CD14-positive monocyte (primary cell): Measurements from ENCODE around the gene FGD1. TPM values are rescaled to one million over a fixed set of nuclear protein-coding genes. Genes with fewer than 3 reads are reported as not detected.

Source experiments
- DNase-seq, 3 donors: peaks; one replicate each; pipeline ENCODE4 v3.0.0-alpha.2; 2011 to 2022
- H2AFZ ChIP-seq: 2 replicates; pipeline ENCODE4 v1.6.0; 2012; ENCODE audit warnings: mild to moderate bottlenecking, low read depth, low read length, inconsistent platforms; ENCODE audit not compliant: insufficient read depth, poor library complexity, severe bottlenecking
- H3K27ac ChIP-seq, 2 donors: 1 replicate in 1 of 2; 2 replicates in 1 of 2; pipeline ENCODE4 v1.5.1; 2012 to 2013; ENCODE audit warnings: low read length in 2 of 2, control low read depth in 1 of 2, inconsistent platforms in 1 of 2, low read depth in 1 of 2, mild to moderate bottlenecking in 1 of 2
- H3K27me3 ChIP-seq, 2 donors: one replicate each; pipeline versions ENCODE4 v1.6.0 to v1.6.1; 2011 to 2013; ENCODE audit warnings: low read length in 2 of 2; ENCODE audit not compliant: control insufficient read depth in 2 of 2, insufficient read depth in 2 of 2
- H3K36me3 ChIP-seq, 2 donors: replicated peaks in 1 of 2; 1 replicate in 1 of 2; 2 replicates in 1 of 2; pipeline versions ENCODE4 v1.5.1 to v1.6.1; 2012 to 2013; ENCODE audit warnings: low read length in 2 of 2, control low read depth in 1 of 2, inconsistent platforms in 1 of 2, mild to moderate bottlenecking in 1 of 2; ENCODE audit not compliant: insufficient read depth in 2 of 2, control insufficient read depth in 1 of 2
- H3K4me1 ChIP-seq, 2 donors: 1 replicate in 1 of 2; 2 replicates in 1 of 2; pipeline versions ENCODE4 v1.5.1 to v1.6.1; 2012 to 2013; ENCODE audit warnings: low read length in 2 of 2, control low read depth in 1 of 2, inconsistent platforms in 1 of 2, mild to moderate bottlenecking in 1 of 2, moderate library complexity in 1 of 2; ENCODE audit not compliant: insufficient read depth in 2 of 2, control insufficient read depth in 1 of 2
- H3K4me2 ChIP-seq: replicated peaks from 2 replicates; pipeline ENCODE3; 2012; ENCODE audit warnings: low read length, moderate library complexity, mild to moderate bottlenecking; ENCODE audit not compliant: poor library complexity, severe bottlenecking; ENCODE audit errors: extremely low read depth
- H3K4me3 ChIP-seq, 3 experiments: fragments of 200-600 bp in 1 of 3; sonication (generic) in 1 of 3; replicated peaks in 1 of 3; 1 replicate in 2 of 3; 2 replicates in 1 of 3; pipeline ENCODE4 v1.5.1; 2011 to 2013; ENCODE audit warnings: low read length in 3 of 3, mild to moderate bottlenecking in 3 of 3, control low read depth in 2 of 3, low read depth in 2 of 3, inconsistent platforms in 1 of 3, moderate library complexity in 1 of 3
- H3K79me2 ChIP-seq: 2 replicates; pipeline ENCODE4 v1.6.0; 2012; ENCODE audit warnings: mild to moderate bottlenecking, control low read depth, inconsistent platforms, low read length, moderate library complexity; ENCODE audit not compliant: insufficient read depth
- H3K9ac ChIP-seq: 2 replicates; pipeline ENCODE4 v1.6.0; 2017; ENCODE audit warnings: low read length, mild to moderate bottlenecking; ENCODE audit not compliant: insufficient read depth, poor library complexity, severe bottlenecking
- H3K9me3 ChIP-seq, 2 donors: replicated peaks in 1 of 2; 1 replicate in 1 of 2; 2 replicates in 1 of 2; pipeline versions ENCODE4 v1.5.1 to v1.6.1; 2012 to 2013; ENCODE audit warnings: low read length in 2 of 2, control low read depth in 1 of 2; ENCODE audit not compliant: control insufficient read depth in 1 of 2, insufficient read depth in 1 of 2
- H4K20me1 ChIP-seq: 2 replicates; pipeline ENCODE4 v1.6.0; 2012; ENCODE audit warnings: mild to moderate bottlenecking, low read length, control low read depth, moderate library complexity; ENCODE audit not compliant: insufficient read depth
- H3K27ac Mint-ChIP-seq, 7 donors: one replicate each; pipeline ENCODE4 v1.8.0; 2020; ENCODE audit warnings: mild to moderate bottlenecking in 7 of 7, mixed read lengths in 7 of 7, moderate library complexity in 6 of 7, inconsistent platforms in 2 of 7
- H3K27me3 Mint-ChIP-seq, 3 donors: one replicate each; pipeline ENCODE4 v1.8.0; 2021 to 2022; ENCODE audit warnings: low read depth in 3 of 3, mild to moderate bottlenecking in 3 of 3, mixed read lengths in 3 of 3, moderate library complexity in 3 of 3, inconsistent platforms in 1 of 3
- H3K36me3 Mint-ChIP-seq, 2 donors: one replicate each; pipeline ENCODE4 v1.8.0; 2020; ENCODE audit warnings: mixed read lengths in 2 of 2, inconsistent platforms in 1 of 2, mild to moderate bottlenecking in 1 of 2
- H3K4me1 Mint-ChIP-seq: one replicate; pipeline ENCODE4 v1.8.0; 2020; ENCODE audit warnings: mild to moderate bottlenecking, mixed read lengths
- H3K4me3 Mint-ChIP-seq, 2 donors: one replicate each; pipeline ENCODE4 v1.8.0; 2020; ENCODE audit warnings: mild to moderate bottlenecking in 2 of 2, mixed read lengths in 2 of 2, moderate library complexity in 1 of 2
- H3K9me3 Mint-ChIP-seq, 7 donors: one replicate each; pipeline ENCODE4 v1.8.0; 2020 to 2022; ENCODE audit warnings: mixed read lengths in 7 of 7, mild to moderate bottlenecking in 6 of 7, moderate library complexity in 6 of 7, inconsistent platforms in 2 of 7
- WGBS: methylation state at CpG from one replicate; pipeline ENCODE4 v1.1.5; 2013; ENCODE audit warnings: missing lambda C conversion rate; ENCODE audit not compliant: insufficient coverage; 5-methylcytosine and 5-hydroxymethylcytosine counted together
- intact Hi-C, 2 donors: fragments of 100-400 bp; cut with micrococcal nuclease; formaldehyde crosslinking; loops; one replicate each; pipeline versions ENCODE4 v1.15.0 to v1.15.1; 2023
- polyA plus RNA-seq, 3 donors: library from polyadenylated mRNA; depleted of rRNA in 1 of 3; unstranded in 2 of 3; stranded (reverse) in 1 of 3; fragments of 300-500 nt in 2 of 3; fragments of >200 nt in 1 of 3; fragmentation: Illumina TruSeq in 2 of 3; gene quantifications; 1 replicate in 2 of 3; 2 replicates in 1 of 3; pipeline ENCODE4 v1.2.3, GENCODE V29; 2012 to 2021
- TF ChIP-seq, protein P1 (sequence below): fragments of 200-600 bp; IDR thresholded peaks from one replicate; pipeline ENCODE4 v1.8.0; 2022; ENCODE audit warnings: antibody characterized with exemption, mild to moderate bottlenecking

FGD1 gene
- polyA plus RNA-seq, 3 donors, result 0.05 to 0.18 TPM; not detected in 1

GRCh38 chrX:54452920-54453319, 43.1 kb downstream of the FGD1 start:
- TF ChIP-seq, protein P1, sequence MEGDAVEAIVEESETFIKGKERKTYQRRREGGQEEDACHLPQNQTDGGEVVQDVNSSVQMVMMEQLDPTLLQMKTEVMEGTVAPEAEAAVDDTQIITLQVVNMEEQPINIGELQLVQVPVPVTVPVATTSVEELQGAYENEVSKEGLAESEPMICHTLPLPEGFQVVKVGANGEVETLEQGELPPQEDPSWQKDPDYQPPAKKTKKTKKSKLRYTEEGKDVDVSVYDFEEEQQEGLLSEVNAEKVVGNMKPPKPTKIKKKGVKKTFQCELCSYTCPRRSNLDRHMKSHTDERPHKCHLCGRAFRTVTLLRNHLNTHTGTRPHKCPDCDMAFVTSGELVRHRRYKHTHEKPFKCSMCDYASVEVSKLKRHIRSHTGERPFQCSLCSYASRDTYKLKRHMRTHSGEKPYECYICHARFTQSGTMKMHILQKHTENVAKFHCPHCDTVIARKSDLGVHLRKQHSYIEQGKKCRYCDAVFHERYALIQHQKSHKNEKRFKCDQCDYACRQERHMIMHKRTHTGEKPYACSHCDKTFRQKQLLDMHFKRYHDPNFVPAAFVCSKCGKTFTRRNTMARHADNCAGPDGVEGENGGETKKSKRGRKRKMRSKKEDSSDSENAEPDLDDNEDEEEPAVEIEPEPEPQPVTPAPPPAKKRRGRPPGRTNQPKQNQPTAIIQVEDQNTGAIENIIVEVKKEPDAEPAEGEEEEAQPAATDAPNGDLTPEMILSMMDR, result no peak
- H3K4me3 ChIP-seq, result no peak overlapping the region
- peaks cover 0 to 2% (median 0%) of the 10 kb centered on the region in 7 donors for H3K9me3 Mint-ChIP-seq
- DNase-seq, result no peak
- peaks cover 0 to 9% (median 3%) of the 10 kb centered on the region in 3 donors for H3K27me3 Mint-ChIP-seq
- no peaks in the 10 kb centered on the region for H4K20me1 ChIP-seq
- peak overlapping the region in 1 of 7 donors; percentile 3 for H3K27ac Mint-ChIP-seq
- WGBS, result no CpG with 5 or more reads among the region's 2 CpGs
- no peaks in the 10 kb centered on the region for H3K4me1 ChIP-seq
- no peak overlapping the region for H3K9ac ChIP-seq
- no peak overlapping the region for H3K4me2 ChIP-seq
- H3K4me1 Mint-ChIP-seq, result no peaks in the 10 kb centered on the region
- H3K9me3 ChIP-seq, result no peaks in the 10 kb centered on the region
- H3K79me2 ChIP-seq, result no peaks in the 10 kb centered on the region
- H2AFZ ChIP-seq, result no peak overlapping the region
- H3K27ac ChIP-seq, result no peak overlapping the region
- intact Hi-C loops, result no loop called here
- H3K27me3 ChIP-seq, result no peaks in the 10 kb centered on the region
- peaks cover 2 to 4% of the 10 kb centered on the region in 2 donors for H3K36me3 Mint-ChIP-seq
- H3K36me3 ChIP-seq, result no peaks in the 10 kb centered on the region
- H3K4me3 Mint-ChIP-seq, result no peak overlapping the region

DNA sequence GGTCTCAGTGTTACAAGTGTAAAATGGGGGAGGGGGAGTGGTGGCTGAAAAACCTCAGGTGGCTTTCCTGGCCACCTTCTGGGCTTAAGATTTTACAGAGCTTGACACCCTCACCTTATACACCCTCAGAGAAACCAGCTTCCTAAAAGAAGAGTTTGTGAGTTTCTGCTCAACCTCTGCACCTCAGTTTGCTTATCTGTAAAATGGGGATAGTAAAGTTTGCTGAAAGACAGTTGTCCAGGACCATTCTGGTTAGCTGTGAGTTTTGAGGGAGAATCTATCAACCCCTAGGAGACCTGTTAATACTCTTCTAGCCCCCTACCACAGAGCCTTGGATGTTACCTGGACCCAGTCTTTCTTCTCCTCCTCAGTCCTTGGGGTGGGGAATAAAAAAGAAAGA, 46.1 kb downstream of the FGD1 start:
- TF ChIP-seq, protein P1, result no peak
- H4K20me1 ChIP-seq, result no peaks in the 10 kb centered on the region
- Mint-ChIP-seq H3K9me3 (peaks cover 0 to 2% (median 0%) of the 10 kb centered on the region in 7 donors), H3K27ac (no peak overlapping the region), H3K4me3 (no peak overlapping the region), H3K4me1 (no peaks in the 10 kb centered on the region), H3K27me3 (peaks cover 0 to 12% (median 0%) of the 10 kb centered on the region in 3 donors), H3K36me3 (peaks cover 10 to 12% of the 10 kb centered on the region in 2 donors)
- no peak overlapping the region for H3K4me3 ChIP-seq
- intact Hi-C loops, result no loop called here
- H3K36me3 ChIP-seq, result peaks cover 3 to 6% of the 10 kb centered on the region in 2 donors
- H3K79me2 ChIP-seq, result no peaks in the 10 kb centered on the region
- H3K27me3 ChIP-seq, result no peaks in the 10 kb centered on the region
- H3K9me3 ChIP-seq, result no peaks in the 10 kb centered on the region
- DNase-seq, result no peak
- no peak overlapping the region for H3K9ac ChIP-seq
- H3K4me1 ChIP-seq, result no peaks in the 10 kb centered on the region
- H2AFZ ChIP-seq, result no peak overlapping the region
- no peak overlapping the region for H3K27ac ChIP-seq
- H3K4me2 ChIP-seq, result no peak overlapping the region
